Stimulated activated CD4-positive, alpha-beta T cell treated with anti-CD3 and anti-CD28 coated beads, TNF-alpha, amount 100 ng/mL, for 24 hours (primary cell): ENCODE results near the gene EPM2A.

Source experiments
- DNase-seq, 3 experiments: peaks; one replicate each; pipeline ENCODE4 v3.0.0-alpha.2; 2020; ENCODE audit warnings: low read depth in 3 of 3

The EPM2A gene

DNA sequence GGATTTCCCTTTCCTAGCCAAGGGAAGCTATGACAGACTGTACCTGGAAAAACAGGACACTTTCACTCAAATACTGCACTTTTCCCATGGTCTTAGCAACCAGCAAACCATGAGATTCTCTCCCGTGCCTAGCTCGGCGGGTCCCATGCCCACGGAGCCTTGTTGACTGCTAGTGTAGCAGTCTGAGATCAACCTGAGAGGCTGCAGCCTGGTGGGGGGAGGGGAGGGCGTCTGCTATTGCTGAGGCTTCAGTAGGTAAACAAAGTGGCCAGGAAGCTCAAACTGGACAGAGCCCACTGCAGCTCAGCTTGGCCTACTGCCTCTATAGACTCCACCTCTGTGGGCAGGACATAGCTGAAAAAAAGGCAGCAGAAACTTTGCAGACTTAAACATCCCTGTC lies 61.8 kb downstream of the EPM2A start:
- DNase-seq, result no peak

- DNase-seq, result no peak
These were observed 65.0 kb downstream of the EPM2A start for GRCh38 chr6:145670311-145670710.

- no peak for DNase-seq
These were observed 65.7 kb downstream of the EPM2A start for GRCh38 chr6:145669627-145670034.

GRCh38 chr6:145668844-145669243 lies 66.5 kb downstream of the EPM2A start:
- DNase-seq, result no peak

DNA sequence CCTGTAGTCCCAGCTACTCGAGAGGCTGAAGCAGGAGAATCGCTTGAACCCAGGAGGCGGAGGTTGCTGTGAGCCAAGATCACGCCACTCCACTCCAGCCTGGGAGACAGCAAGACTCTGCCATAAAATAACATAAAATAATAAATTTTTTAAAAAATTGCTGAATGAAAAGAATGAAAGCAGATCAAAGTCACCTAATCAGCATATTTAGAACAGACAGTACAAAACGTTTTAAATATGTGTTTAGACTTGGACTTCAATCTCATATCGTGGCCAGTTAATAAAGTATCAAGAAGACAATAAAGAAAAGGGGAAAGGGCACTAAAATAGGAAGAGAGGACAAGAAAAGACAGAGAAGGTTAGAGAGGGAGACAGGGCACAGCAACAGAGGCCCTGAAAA lies 74.6 kb downstream of the EPM2A start:
- no peak for DNase-seq

DNA sequence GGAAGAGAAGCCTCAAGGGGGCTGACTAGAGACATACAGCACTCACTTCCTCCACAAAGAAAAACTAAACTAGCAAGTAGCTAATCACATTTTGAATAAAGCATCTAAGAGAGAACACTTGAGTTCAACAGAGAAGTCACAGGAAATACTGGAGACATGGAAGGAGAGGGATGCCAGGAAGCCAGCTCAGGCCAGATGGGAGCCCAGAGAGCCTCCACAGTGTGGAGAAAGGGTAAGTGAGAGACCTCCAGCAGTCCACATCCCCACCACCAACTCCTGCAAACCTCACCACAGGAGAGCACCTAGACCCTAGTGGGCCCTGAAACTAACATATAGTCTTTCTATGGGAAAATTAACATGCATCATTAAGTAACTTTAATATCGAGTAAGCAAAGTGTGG lies 79.2 kb downstream of the EPM2A start:
- no peak for DNase-seq

GRCh38 chr6:145652572-145652971 lies 82.7 kb downstream of the EPM2A start:
- DNase-seq, result no peak

GRCh38 chr6:145651988-145652387 lies 83.3 kb downstream of the EPM2A start:
- no peak for DNase-seq

- no peak for DNase-seq
These were observed 87.2 kb downstream of the EPM2A start for GRCh38 chr6:145648149-145648548.

GRCh38 chr6:145647602-145648001 lies 87.7 kb downstream of the EPM2A start:
- no peak for DNase-seq

DNA sequence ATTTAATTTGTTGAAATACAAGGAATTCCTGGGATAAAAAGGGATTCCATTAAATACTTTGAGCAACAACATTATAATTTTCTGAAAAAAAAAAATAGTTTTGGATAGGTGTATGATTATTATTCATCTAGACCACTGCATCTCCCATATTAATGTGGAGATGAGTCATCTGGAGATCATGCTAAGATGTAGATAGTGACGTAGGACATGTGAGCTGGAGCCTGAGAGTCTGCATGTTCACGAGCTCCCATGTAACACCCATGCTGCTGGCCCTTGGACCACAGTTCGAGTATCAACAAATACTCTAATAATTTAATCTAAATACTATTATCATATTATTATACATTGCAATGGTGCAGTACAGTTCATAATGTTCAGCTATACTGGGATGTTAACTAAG lies 91.6 kb downstream of the EPM2A start:
- DNase-seq, result no peak

DNA sequence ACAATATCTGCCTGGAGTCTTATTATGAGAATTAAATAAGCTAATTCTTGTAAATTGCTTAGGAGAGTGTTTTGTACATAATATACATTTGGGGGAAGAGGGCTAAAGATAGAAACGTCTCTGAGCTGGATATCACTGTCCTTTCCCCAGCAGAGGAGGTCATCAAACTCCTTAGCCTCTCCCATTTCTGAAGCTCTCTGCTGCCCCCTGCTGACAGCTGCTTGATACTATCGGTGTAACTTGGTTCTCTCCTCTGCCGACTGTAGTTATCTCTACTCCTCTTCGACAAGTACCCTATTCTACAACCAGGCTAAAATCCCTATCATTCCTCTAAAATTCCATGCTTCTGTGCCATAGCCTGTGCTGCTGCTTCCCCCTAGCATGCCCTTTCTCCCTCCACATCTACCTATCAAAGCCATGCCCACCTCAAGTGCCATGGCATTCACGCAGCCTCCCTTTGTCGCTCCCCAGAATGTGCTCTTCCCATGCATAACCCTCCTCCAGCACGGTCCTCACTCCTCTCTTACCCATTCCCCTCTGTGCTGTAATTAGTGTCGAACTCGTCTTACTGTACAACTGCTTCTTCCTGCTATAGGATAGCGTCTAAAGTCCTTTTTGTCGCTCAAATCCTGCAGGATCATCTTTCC lies 101.2 kb downstream of the EPM2A start:
- DNase-seq, result peak; percentile 64 to 80 (median 69)

- DNase-seq, result no peak
These were observed 102.3 kb downstream of the EPM2A start for GRCh38 chr6:145632971-145633370.

DNA sequence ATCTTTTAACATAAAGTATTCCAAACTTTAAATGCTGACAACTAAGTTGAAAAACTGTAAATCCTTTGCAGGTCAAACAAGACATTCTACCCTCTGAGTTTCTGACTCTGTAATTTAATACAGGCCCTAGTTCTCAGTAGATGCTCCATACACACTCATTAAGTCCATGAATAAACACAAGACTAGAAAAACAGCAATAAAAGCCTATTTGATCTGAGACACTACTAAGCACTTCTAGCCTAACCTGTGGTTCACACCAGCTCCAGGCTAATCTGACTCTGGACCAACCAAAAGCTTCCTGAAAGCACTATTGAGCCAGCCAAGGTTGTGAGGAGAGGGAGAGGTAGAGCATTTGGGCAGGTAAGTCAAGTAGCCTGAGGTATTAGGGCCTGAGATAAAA lies 103.9 kb downstream of the EPM2A start:
- DNase-seq, result no peak

- no peak for DNase-seq
These were observed 104.7 kb downstream of the EPM2A start for GRCh38 chr6:145630598-145630997.

DNA sequence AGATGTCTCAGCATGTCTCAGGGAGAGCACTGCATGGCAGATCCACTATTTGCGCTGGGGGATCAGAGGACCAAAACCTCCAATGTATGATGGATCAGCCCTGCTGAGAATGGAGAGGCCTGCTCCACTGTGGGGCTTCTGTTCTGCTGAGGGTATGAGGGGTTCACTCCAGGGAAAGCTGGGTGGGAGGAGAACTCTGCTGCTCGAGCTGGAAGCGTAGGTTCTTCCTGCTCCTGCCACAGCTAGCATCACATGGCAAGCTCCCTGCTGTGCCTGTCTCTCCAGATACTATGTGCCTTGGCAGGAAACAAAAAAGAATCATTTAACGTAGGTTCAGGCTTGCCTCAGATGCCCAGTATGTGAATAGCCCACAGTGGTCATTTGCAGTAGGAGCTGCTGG lies 105.8 kb downstream of the EPM2A start:
- DNase-seq, result no peak

GRCh38 chr6:145627451-145627850 lies 107.9 kb downstream of the EPM2A start:
- DNase-seq, result no peak

DNA sequence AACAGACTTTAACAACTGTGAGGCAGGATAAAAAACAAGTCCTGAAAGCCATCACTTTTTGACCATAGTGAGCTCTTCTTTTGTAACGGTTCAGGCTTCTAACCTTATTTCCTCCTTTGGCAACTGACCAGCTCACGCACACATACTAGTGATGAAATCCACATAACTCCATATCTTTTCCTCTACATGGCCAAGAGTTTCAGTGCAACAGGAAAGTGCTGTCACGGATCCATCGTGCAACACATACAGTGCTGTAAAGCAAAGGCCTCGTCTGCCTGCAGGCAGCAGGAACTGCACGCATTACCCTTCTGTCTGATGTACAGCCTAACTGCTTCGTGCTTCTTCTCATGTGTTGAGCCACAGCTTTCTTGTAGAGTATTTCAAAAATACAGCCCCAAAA lies 108.5 kb downstream of the EPM2A start:
- DNase-seq, result no peak

GRCh38 chr6:145623231-145623630 lies 112.1 kb downstream of the EPM2A start:
- DNase-seq, result no peak

DNA sequence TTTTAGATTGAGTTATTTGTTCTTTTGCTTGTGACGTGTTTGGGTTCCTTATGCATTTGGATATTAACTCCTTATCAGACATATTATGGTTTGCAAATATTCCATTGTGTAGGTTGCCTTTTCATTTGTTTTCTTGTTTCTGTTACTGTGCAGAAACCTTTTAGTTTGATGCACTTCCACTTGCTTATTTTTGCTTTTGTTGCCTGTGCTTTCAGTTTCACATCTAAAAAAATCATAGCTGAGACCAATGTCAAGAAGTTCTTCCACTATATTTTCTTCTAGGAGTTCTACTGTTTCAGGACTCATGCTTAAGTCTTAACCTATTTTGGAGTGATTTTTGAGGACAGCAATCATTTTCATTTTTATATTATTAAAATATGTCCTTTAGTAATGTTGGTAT lies 113.5 kb downstream of the EPM2A start:
- DNase-seq, result no peak

DNA sequence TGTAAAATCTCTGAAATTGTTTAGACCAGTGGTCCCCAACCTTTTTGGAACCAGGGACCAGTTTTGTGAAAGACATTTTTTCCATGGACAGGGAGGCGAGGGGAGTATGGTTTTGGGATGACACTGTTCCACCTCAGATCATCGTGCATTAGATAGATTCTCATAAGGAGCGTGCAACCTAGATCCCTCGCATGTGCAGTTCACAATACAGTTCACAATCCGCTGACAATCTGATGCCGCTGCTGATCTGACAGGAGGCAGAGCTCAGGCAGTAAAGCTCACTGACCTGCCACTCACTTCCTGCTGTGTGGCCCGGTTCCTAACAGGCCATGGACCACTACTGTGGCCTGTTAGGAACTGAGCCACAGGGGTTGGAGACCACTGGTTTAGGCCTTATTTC lies 115.2 kb downstream of the EPM2A start:
- no peak for DNase-seq

DNA sequence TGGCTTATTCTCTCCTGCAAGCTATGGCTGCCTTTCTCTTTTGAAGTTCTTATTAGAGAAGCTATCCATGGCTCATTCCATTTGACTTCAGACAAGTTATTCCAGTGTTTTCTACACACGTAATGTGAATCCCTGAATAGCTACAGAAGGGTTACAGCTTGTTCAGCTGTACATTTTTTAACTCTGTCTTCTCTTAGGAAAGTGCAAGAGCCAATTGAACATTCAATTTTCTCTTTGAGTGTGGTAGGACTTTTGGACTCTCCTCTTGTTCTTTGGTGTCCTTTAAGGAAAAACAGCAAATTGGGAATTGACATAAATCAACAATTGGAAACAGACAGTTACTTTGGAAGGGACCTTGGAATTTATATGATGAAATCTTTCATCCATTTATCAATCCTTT lies 125.8 kb downstream of the EPM2A start:
- no peak for DNase-seq

DNA sequence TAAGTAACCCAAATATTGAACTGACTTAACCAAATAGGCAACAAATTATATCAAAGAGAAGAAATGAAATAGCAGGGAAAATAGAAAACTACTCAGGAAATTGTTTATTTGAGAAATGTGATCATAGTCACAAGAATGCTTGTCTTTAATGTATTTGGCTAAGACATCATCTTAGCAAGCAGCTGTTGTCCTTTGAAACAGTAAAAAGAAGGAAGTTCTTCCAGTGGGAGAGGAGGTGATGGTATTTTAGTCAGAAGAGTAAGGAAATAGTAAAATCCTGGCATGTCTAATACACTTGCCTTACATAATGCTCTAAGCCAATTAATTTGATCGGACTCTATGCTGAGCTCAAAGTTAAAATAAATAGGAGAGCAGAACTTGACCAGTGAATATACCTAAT lies 126.5 kb downstream of the EPM2A start:
- no peak for DNase-seq

DNA sequence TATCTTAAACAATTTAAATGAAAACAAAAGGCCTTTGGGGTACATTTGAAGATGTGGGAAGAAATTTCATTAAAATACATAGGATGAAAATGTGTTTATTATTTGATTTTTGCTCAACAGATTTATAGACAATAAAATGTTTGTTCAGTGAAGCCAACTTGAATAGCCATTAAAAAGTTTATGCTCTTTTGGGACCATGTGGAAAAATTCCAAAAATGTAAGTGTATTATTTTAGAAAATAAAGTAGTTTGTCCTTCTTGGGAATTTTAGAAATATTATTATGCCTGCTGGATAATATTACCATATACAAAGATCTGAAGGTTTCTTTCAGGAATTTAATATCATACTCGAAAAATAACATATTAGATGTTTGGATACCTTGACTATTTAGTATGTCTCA lies 131.3 kb downstream of the EPM2A start:
- DNase-seq, result no peak
